Left lung (tissue), 10 donors: ENCODE measurements around the gene ULK4. TPM values are rescaled to one million over a fixed set of nuclear protein-coding genes. Genes with fewer than 3 reads are reported as not detected.

Experiments used
- ATAC-seq: fragments of 200-7000 bp; cut with Tn5 transposase; one replicate; pipeline ENCODE4 v1.9.1; 2020; ENCODE audit warnings: moderate library complexity
- DNase-seq, 4 donors: peaks; one replicate each; pipeline ENCODE4 v3.0.0-alpha.2; 2013 to 2020
- H3K27ac ChIP-seq, 2 donors: fragments of 200-600 bp; sonication (generic) in 1 of 2; one replicate each; pipeline versions ENCODE4 v1.5.0 to v1.8.0; 2020 to 2021
- H3K27me3 ChIP-seq, 2 donors: fragments of 200-600 bp; sonication (generic) in 1 of 2; one replicate each; pipeline versions ENCODE4 v1.5.0 to v1.8.0; 2020 to 2021
- H3K36me3 ChIP-seq, 2 donors: fragments of 200-600 bp; sonication (generic) in 1 of 2; one replicate each; pipeline versions ENCODE4 v1.5.0 to v1.8.0; 2020 to 2021
- H3K4me1 ChIP-seq, 2 donors: fragments of 200-600 bp; one replicate each; pipeline ENCODE4 v1.8.0; 2021
- H3K4me3 ChIP-seq, 2 donors: fragments of 200-600 bp; sonication (generic) in 1 of 2; one replicate each; pipeline versions ENCODE4 v1.5.0 to v1.8.0; 2020 to 2021; ENCODE audit warnings: mild to moderate bottlenecking in 1 of 2
- H3K9me3 ChIP-seq, 2 donors: fragments of 200-600 bp; sonication (generic) in 1 of 2; one replicate each; pipeline versions ENCODE4 v1.5.0 to v1.8.0; 2020 to 2021
- intact Hi-C, 2 donors: fragments of 100-400 bp; cut with DNase I; formaldehyde crosslinking; loops; one replicate each; pipeline versions ENCODE4 v1.11.2 to v1.14.2; 2022
- polyA plus RNA-seq, 6 donors: library from polyadenylated mRNA; unstranded; fragments of 120-200 nt; gene quantifications; one replicate each; pipeline ENCODE4 v1.2.1, GENCODE V29; 2013; ENCODE audit not compliant: insufficient read length in 6 of 6
- total RNA-seq, 2 donors: library from RNA; stranded (reverse); fragmentation: NEBNext Ultra II Directional; extraction: Animal tissue kit (Norgen Biotek cat#: 25700); gene quantifications; one replicate each; pipeline ENCODE4 v1.2.1, GENCODE V29; 2021
- TF ChIP-seq, protein P1 (sequence below), 2 donors: fragments of 200-600 bp; sonication (generic) in 1 of 2; IDR thresholded peaks; one replicate each; pipeline versions ENCODE4 v1.5.0 to v1.8.0; 2021; ENCODE audit warnings: antibody characterized with exemption in 2 of 2
- donor health status: DM: no; HTN: yes; CAD: no.
- donor health status: DM: no; HTN: no; CAD: no.

ULK4 gene
- total and polyA plus RNA-seq, 8 donors, result 3.9 to 12.1 (median 5.6) TPM

- Histone ChIP-seq H3K4me1 (no peaks in the 10 kb centered on the region), H3K27ac (no peak overlapping the region), H3K36me3 (no peaks in the 10 kb centered on the region), H3K4me3 (no peak overlapping the region), H3K27me3 (no peaks in the 10 kb centered on the region), H3K9me3 (peaks cover 0 to 13% of the 10 kb centered on the region in 2 donors)
- intact Hi-C loops, result no loop called here
- TF ChIP-seq, protein P1, sequence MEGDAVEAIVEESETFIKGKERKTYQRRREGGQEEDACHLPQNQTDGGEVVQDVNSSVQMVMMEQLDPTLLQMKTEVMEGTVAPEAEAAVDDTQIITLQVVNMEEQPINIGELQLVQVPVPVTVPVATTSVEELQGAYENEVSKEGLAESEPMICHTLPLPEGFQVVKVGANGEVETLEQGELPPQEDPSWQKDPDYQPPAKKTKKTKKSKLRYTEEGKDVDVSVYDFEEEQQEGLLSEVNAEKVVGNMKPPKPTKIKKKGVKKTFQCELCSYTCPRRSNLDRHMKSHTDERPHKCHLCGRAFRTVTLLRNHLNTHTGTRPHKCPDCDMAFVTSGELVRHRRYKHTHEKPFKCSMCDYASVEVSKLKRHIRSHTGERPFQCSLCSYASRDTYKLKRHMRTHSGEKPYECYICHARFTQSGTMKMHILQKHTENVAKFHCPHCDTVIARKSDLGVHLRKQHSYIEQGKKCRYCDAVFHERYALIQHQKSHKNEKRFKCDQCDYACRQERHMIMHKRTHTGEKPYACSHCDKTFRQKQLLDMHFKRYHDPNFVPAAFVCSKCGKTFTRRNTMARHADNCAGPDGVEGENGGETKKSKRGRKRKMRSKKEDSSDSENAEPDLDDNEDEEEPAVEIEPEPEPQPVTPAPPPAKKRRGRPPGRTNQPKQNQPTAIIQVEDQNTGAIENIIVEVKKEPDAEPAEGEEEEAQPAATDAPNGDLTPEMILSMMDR (IDR thresholded peaks at IDR 0.05), result no peak
- ATAC-seq (no peak), DNase-seq (no peak)
Measured at GRCh38 chr3:41464858-41465257, 497.0 kb downstream of the ULK4 start.

GRCh38 chr3:41464401-41464800 is 497.5 kb downstream of the ULK4 start:
- no peak for ATAC-seq
- H3K36me3 ChIP-seq, result no peaks in the 10 kb centered on the region
- intact Hi-C loops, result no loop called here

GRCh38 chr3:41462103-41462691 is 499.7 kb downstream of the ULK4 start:
- ATAC-seq (no peak), DNase-seq (no peak)
- intact Hi-C loops, result no loop called here
- H3K36me3 ChIP-seq, result no peaks in the 10 kb centered on the region
- H3K27me3 ChIP-seq, result no peaks in the 10 kb centered on the region
- H3K9me3 ChIP-seq, result no peaks in the 10 kb centered on the region
- no peaks in the 10 kb centered on the region for H3K4me1 ChIP-seq
- H3K4me3 ChIP-seq, result no peak overlapping the region
- no peak overlapping the region for H3K27ac ChIP-seq
- TF ChIP-seq, protein P1 (IDR thresholded peaks at IDR 0.05), result no peak

More at GRCh38 chr3:41464401-41464800, 497.5 kb downstream of the ULK4 start:
- TF ChIP-seq, protein P1 (IDR thresholded peaks at IDR 0.05), result no peak
- Histone ChIP-seq H3K27me3 (no peaks in the 10 kb centered on the region), H3K4me1 (no peaks in the 10 kb centered on the region), H3K4me3 (no peak overlapping the region), H3K9me3 (peaks cover 0 to 8% of the 10 kb centered on the region in 2 donors), H3K27ac (no peak overlapping the region)
- no peak for DNase-seq

DNA sequence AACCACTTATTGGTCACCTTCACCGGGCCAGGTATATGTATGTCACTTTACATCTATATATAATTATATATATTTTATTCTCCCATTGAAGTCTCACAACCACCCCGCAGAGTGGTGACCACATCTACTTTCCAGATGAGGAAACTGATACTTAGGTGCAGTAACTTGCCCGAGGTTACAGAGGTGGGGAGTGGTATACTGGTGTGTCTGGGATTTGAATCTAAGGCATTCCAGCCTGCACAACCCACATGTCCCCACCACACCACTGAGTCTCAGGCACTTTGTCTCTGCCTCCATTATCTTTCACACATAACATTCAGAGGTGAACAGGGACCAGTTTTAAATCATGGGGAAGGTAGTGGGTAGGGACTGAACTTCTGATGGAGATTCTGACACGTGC is 501.2 kb downstream of the ULK4 start:
- TF ChIP-seq, protein P1 (IDR thresholded peaks at IDR 0.05), result no peak
- H3K27ac ChIP-seq, result no peak overlapping the region
- intact Hi-C loops, result no loop called here

GRCh38 chr3:41457176-41457575 is 504.7 kb downstream of the ULK4 start:
- no peak for ATAC-seq
- H3K27ac ChIP-seq, result no peak overlapping the region
- DNase-seq, result no peak
- no peaks in the 10 kb centered on the region for H3K36me3 ChIP-seq
- H3K4me3 ChIP-seq, result no peak overlapping the region
- H3K4me1 ChIP-seq, result no peaks in the 10 kb centered on the region
- H3K27me3 ChIP-seq, result no peaks in the 10 kb centered on the region
- intact Hi-C loops, result no loop called here
- H3K9me3 ChIP-seq, result no peaks in the 10 kb centered on the region
- TF ChIP-seq, protein P1 (IDR thresholded peaks at IDR 0.05), result no peak

More for the DNA sequence above, 501.2 kb downstream of the ULK4 start:
- H3K4me1 ChIP-seq, result no peaks in the 10 kb centered on the region
- no peak overlapping the region for H3K4me3 ChIP-seq
- no peaks in the 10 kb centered on the region for H3K9me3 ChIP-seq
- no peaks in the 10 kb centered on the region for H3K36me3 ChIP-seq
- DNase-seq (no peak), ATAC-seq (no peak)
- H3K27me3 ChIP-seq, result no peaks in the 10 kb centered on the region
